Measurements from ENCODE around the gene TNNT3. TPM values are rescaled to one million over a fixed set of nuclear protein-coding genes. Genes with fewer than 3 reads are reported as not detected.

TNNT3 gene
- total and polyA plus RNA-seq, 2 experiments from 2014 or later = not detected

DNA sequence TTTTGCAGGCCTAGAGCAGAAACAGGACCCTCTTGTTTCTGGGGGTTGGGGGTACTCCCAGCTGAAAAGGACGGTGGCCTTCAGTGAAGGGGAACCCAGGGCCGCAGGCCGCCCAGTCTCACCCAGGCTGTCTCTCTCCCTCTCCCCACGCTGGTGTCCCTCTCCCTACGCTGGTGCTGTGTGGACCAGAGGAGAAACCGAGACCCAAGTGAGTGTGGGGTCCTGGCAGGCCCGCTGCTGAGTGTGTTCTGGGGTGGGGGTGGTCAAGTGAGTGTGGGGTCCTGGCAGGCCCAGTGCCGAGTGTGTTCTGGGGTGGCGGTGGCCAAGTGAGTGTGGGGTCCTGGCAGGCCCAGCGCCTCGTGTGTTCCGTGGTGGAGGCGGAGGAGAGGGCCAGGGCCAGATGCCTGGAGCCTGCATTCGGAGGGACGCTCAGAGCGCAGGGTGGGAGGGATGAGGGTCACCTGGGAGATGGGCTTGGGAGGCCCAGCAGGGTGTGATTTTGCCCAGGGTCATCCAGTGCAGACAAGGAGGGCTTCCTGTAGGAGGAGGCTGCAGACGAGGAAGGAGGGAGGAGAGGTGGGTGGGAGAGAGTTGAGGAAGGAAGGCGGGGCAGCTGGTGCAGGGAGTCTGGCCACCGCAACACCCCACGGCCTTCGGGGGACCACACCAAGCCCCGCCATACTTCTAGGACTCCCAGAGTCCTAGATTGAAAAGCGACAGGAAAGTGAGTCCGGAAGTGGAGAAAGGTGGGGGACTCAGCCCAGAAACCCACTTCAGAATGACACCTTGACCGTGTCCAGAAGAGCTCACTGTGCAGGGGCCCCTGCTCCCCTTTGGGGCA, 10.3 kb downstream of the TNNT3 start:
- DNase-seq = no peak
- H2AFZ ChIP-seq = no peak overlapping the region
- no peaks in the 10 kb centered on the region for H3K36me3 ChIP-seq (ENCODE audit: low read depth)
- H3K9me3 ChIP-seq (ENCODE audit: low read depth) = no peaks in the 10 kb centered on the region
- 0 out of 2 replicates have a peak, but pooled peaks cover 8% of the 10 kb centered on the region for H3K27me3 ChIP-seq (replicated peaks; ENCODE audit: insufficient read depth)
- in situ Hi-C loops (cut with MboI) = no loop called here
- no peak overlapping the region for H3K27ac ChIP-seq
- H3F3A ChIP-seq (ENCODE audit: insufficient read depth) = no peaks in the 10 kb centered on the region
- no peaks in the 10 kb centered on the region for H3K9me2 ChIP-seq (ENCODE audit: insufficient read depth)
- no peak overlapping the region for H3K4me3 ChIP-seq
- no peak for TF ChIP-seq EZH2phosphoT487 (IDR thresholded peaks at IDR 0.05; ENCODE audit: insufficient read depth, low read depth)
- no peak for TF ChIP-seq EZH2 (IDR thresholded peaks at IDR 0.05; ENCODE audit: insufficient read depth, poor library complexity, severe bottlenecking)
- H3K9ac ChIP-seq = no peak overlapping the region
- WGBS, 2 experiments (ENCODE audit: low coverage in 1 of 2, low lambda C conversion rate in 2 of 2, missing lambda C conversion rate in 2 of 2) = 83 to 85% methylated on average over 16 to 25 of the region's 25 CpGs
- no peaks in the 10 kb centered on the region for H3K4me1 ChIP-seq (ENCODE audit: insufficient read depth)
- H3K79me2 ChIP-seq (ENCODE audit: insufficient read depth) = no peaks in the 10 kb centered on the region
- H3K4me2 ChIP-seq (ENCODE audit: unreplicated experiment) = no peak overlapping the region
- no peaks in the 10 kb centered on the region for H4K20me1 ChIP-seq (ENCODE audit: insufficient read depth)

GRCh38 chr11:1930462-1930830, 10.9 kb downstream of the TNNT3 start:
- no peaks in the 10 kb centered on the region for H3K4me1 ChIP-seq (ENCODE audit: insufficient read depth)
- in situ Hi-C loops (cut with MboI) = no loop called here
- no peak for TF ChIP-seq EZH2 (IDR thresholded peaks at IDR 0.05; ENCODE audit: insufficient read depth, poor library complexity, severe bottlenecking)
- no peak for TF ChIP-seq EZH2phosphoT487 (IDR thresholded peaks at IDR 0.05; ENCODE audit: insufficient read depth, low read depth)
- H3K9me2 ChIP-seq (ENCODE audit: insufficient read depth) = no peaks in the 10 kb centered on the region
- no peaks in the 10 kb centered on the region for H4K20me1 ChIP-seq (ENCODE audit: insufficient read depth)
- DNase-seq = no peak
- 0 out of 2 replicates have a peak, but pooled peaks cover 8% of the 10 kb centered on the region for H3K27me3 ChIP-seq (replicated peaks; ENCODE audit: insufficient read depth)
- H3F3A ChIP-seq (ENCODE audit: insufficient read depth) = no peaks in the 10 kb centered on the region
- H3K9me3 ChIP-seq (ENCODE audit: low read depth) = no peaks in the 10 kb centered on the region
- H3K4me3 ChIP-seq = no peak overlapping the region
- no peaks in the 10 kb centered on the region for H3K79me2 ChIP-seq (ENCODE audit: insufficient read depth)
- 83 to 85% methylated on average over 9 of the region's 9 CpGs for WGBS, 2 experiments (ENCODE audit: low coverage in 1 of 2, low lambda C conversion rate in 2 of 2, missing lambda C conversion rate in 2 of 2)
- H3K4me2 ChIP-seq (ENCODE audit: unreplicated experiment) = no peak overlapping the region
- H2AFZ ChIP-seq = no peak overlapping the region
- no peaks in the 10 kb centered on the region for H3K36me3 ChIP-seq (ENCODE audit: low read depth)
- H3K9ac ChIP-seq = no peak overlapping the region
- H3K27ac ChIP-seq = no peak overlapping the region

DNA sequence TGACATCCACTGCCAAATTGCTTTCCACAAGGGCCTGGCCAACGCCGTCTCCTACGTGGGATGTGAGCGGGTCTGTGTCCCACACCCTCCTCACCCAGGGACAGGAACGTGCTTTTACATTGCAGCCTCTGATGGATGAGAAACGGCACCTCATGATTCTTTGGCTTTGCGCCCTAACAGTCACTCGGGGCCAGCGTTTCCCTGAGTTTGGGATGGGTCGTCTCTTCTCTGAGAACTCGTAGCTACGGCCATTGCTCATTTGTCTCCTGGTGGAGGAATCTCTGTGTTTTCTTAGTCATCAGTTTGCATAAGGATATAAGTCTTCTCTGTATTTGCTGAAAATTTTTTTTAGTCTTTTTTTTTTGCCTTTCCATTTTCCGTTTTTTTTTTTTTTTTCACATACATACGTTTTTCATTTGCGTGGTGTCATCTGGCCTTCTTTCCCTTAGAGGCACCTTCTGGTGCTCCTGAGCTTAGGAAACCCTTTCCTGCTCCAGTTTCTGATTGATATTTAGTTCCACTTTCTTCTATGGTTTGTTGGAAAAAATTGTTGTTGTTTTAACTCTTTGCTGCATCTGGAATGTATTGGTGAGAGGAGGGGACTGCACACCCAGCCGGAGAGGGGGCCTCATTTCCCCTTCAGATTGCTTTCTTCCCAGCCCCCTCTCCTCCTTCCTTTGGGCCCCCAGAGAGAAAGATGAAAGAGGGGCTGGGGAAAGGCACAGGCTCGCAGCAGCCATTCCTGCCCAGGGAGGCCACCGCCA, 12.0 kb downstream of the TNNT3 start:
- Histone ChIP-seq H3K4me3 (no peak overlapping the region), H3K4me1 (ENCODE audit: insufficient read depth) (no peaks in the 10 kb centered on the region), H3K79me2 (ENCODE audit: insufficient read depth) (no peaks in the 10 kb centered on the region), H3F3A (ENCODE audit: insufficient read depth) (no peaks in the 10 kb centered on the region), H3K4me2 (ENCODE audit: unreplicated experiment) (peak overlapping the region; percentile 25), H3K27me3 (replicated peaks; ENCODE audit: insufficient read depth) (0 out of 2 replicates have a peak, but pooled peaks cover 8% of the 10 kb centered on the region), H4K20me1 (ENCODE audit: insufficient read depth) (no peaks in the 10 kb centered on the region), H2AFZ (no peak overlapping the region), H3K9ac (no peak overlapping the region), H3K9me3 (ENCODE audit: low read depth) (no peaks in the 10 kb centered on the region), H3K9me2 (ENCODE audit: insufficient read depth) (no peaks in the 10 kb centered on the region), H3K27ac (no peak overlapping the region), H3K36me3 (ENCODE audit: low read depth) (no peaks in the 10 kb centered on the region)
- in situ Hi-C loops (cut with MboI) = no loop called here
- DNase-seq = peak; percentile 42
- TF ChIP-seq EZH2 (IDR thresholded peaks at IDR 0.05; ENCODE audit: insufficient read depth, poor library complexity, severe bottlenecking) (no peak), EZH2phosphoT487 (IDR thresholded peaks at IDR 0.05; ENCODE audit: insufficient read depth, low read depth) (no peak)
- WGBS, 2 experiments (ENCODE audit: low coverage in 1 of 2, low lambda C conversion rate in 2 of 2, missing lambda C conversion rate in 2 of 2) = 20 to 21% methylated on average over 18 of the region's 18 CpGs

DNA sequence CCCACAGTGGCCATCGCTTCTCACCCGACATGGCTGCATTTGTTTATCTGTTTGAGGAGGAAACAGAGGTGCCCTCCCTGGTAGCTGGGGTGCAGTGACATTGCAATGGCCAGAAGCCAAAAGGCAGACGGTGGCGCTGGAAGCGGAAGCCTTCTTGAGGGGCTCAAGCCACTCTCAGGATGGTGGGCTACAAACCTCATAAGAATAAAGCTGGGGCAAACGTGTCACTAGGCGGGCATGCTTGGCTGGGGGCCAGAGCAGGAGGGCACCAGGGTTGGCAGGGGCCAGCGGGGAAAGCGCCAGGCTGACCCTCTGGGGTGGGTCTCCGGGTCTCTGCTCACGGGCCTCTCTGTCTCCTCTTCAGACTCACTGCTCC, 12.6 kb downstream of the TNNT3 start:
- H3K9me2 ChIP-seq (ENCODE audit: insufficient read depth) = no peaks in the 10 kb centered on the region
- DNase-seq = no peak
- H3K9ac ChIP-seq = no peak overlapping the region
- H2AFZ ChIP-seq = no peak overlapping the region
- H3K27me3 ChIP-seq (replicated peaks; ENCODE audit: insufficient read depth) = 0 out of 2 replicates have a peak, but pooled peaks cover 8% of the 10 kb centered on the region
- no peak overlapping the region for H3K4me3 ChIP-seq
- no peaks in the 10 kb centered on the region for H3K4me1 ChIP-seq (ENCODE audit: insufficient read depth)
- TF ChIP-seq EZH2phosphoT487 (IDR thresholded peaks at IDR 0.05; ENCODE audit: insufficient read depth, low read depth) (no peak), EZH2 (IDR thresholded peaks at IDR 0.05; ENCODE audit: insufficient read depth, poor library complexity, severe bottlenecking) (no peak)
- no peaks in the 10 kb centered on the region for H3K79me2 ChIP-seq (ENCODE audit: insufficient read depth)
- H3K4me2 ChIP-seq (ENCODE audit: unreplicated experiment) = no peak overlapping the region
- no peaks in the 10 kb centered on the region for H3F3A ChIP-seq (ENCODE audit: insufficient read depth)
- H3K27ac ChIP-seq = no peak overlapping the region
- 52 to 64% methylated on average over 11 of the region's 11 CpGs for WGBS, 2 experiments (ENCODE audit: low coverage in 1 of 2, low lambda C conversion rate in 2 of 2, missing lambda C conversion rate in 2 of 2)
- no peaks in the 10 kb centered on the region for H3K9me3 ChIP-seq (ENCODE audit: low read depth)
- no peaks in the 10 kb centered on the region for H4K20me1 ChIP-seq (ENCODE audit: insufficient read depth)
- in situ Hi-C loops (cut with MboI) = no loop called here
- H3K36me3 ChIP-seq (ENCODE audit: low read depth) = no peaks in the 10 kb centered on the region
